Measurements from ENCODE around the gene CCR9. TPM values are rescaled to one million over a fixed set of nuclear protein-coding genes. Genes with fewer than 3 reads are reported as not detected.

The CCR9 gene
- total RNA-seq, 1 donor from 2014 or later, result not detected

- no peak for TF ChIP-seq CTCF (IDR thresholded peaks at IDR 0.05)
- Mint-ChIP-seq H3K27me3 (ENCODE audit: unreplicated experiment) (peaks cover 54% of the 10 kb centered on the region), H3K4me1 (ENCODE audit: unreplicated experiment) (peaks cover 12% of the 10 kb centered on the region), H3K27ac (ENCODE audit: unreplicated experiment) (no peak overlapping the region), H3K9me3 (ENCODE audit: unreplicated experiment) (no peaks in the 10 kb centered on the region), H3K36me3 (ENCODE audit: unreplicated experiment) (no peaks in the 10 kb centered on the region), H3K4me3 (ENCODE audit: unreplicated experiment) (no peak overlapping the region)
- DNase-seq (ENCODE audit: extremely low spot score, unreplicated experiment), result no peak
These were observed 1.6 kb downstream of the CCR9 start for GRCh38 chr3:45887759-45888511.

GRCh38 chr3:45889337-45889736 lies 3.0 kb downstream of the CCR9 start:
- no peak for TF ChIP-seq CTCF (IDR thresholded peaks at IDR 0.05)
- Mint-ChIP-seq H3K4me1 (ENCODE audit: unreplicated experiment) (peaks cover 12% of the 10 kb centered on the region), H3K27ac (ENCODE audit: unreplicated experiment) (no peak overlapping the region), H3K4me3 (ENCODE audit: unreplicated experiment) (no peak overlapping the region), H3K36me3 (ENCODE audit: unreplicated experiment) (no peaks in the 10 kb centered on the region), H3K9me3 (ENCODE audit: unreplicated experiment) (no peaks in the 10 kb centered on the region), H3K27me3 (ENCODE audit: unreplicated experiment) (peaks cover 56% of the 10 kb centered on the region)
- no peak for DNase-seq (ENCODE audit: extremely low spot score, unreplicated experiment)

- DNase-seq (ENCODE audit: extremely low spot score, unreplicated experiment), result no peak
- Mint-ChIP-seq H3K27me3 (ENCODE audit: unreplicated experiment) (peaks cover 50% of the 10 kb centered on the region), H3K27ac (ENCODE audit: unreplicated experiment) (no peak overlapping the region), H3K4me1 (ENCODE audit: unreplicated experiment) (peaks cover 12% of the 10 kb centered on the region), H3K4me3 (ENCODE audit: unreplicated experiment) (no peak overlapping the region), H3K36me3 (ENCODE audit: unreplicated experiment) (no peaks in the 10 kb centered on the region), H3K9me3 (ENCODE audit: unreplicated experiment) (no peaks in the 10 kb centered on the region)
- TF ChIP-seq CTCF (IDR thresholded peaks at IDR 0.05), result no peak
These were observed 4.1 kb downstream of the CCR9 start for GRCh38 chr3:45890405-45890804.

GRCh38 chr3:45892161-45892560 lies 5.8 kb downstream of the CCR9 start:
- no peaks in the 10 kb centered on the region for H3K9me3 Mint-ChIP-seq (ENCODE audit: unreplicated experiment)
- no peak overlapping the region for H3K27ac Mint-ChIP-seq (ENCODE audit: unreplicated experiment)
- peaks cover 24% of the 10 kb centered on the region for H3K4me1 Mint-ChIP-seq (ENCODE audit: unreplicated experiment)
- H3K4me3 Mint-ChIP-seq (ENCODE audit: unreplicated experiment), result no peak overlapping the region
- H3K27me3 Mint-ChIP-seq (ENCODE audit: unreplicated experiment), result peaks cover 47% of the 10 kb centered on the region
- H3K36me3 Mint-ChIP-seq (ENCODE audit: unreplicated experiment), result no peaks in the 10 kb centered on the region
- TF ChIP-seq CTCF (IDR thresholded peaks at IDR 0.05), result no peak
- DNase-seq (ENCODE audit: extremely low spot score, unreplicated experiment), result no peak

GRCh38 chr3:45894015-45894414 lies 7.7 kb downstream of the CCR9 start:
- H3K9me3 Mint-ChIP-seq (ENCODE audit: unreplicated experiment), result no peaks in the 10 kb centered on the region
- no peaks in the 10 kb centered on the region for H3K36me3 Mint-ChIP-seq (ENCODE audit: unreplicated experiment)
- no peak for TF ChIP-seq CTCF (IDR thresholded peaks at IDR 0.05)
- no peak for DNase-seq (ENCODE audit: extremely low spot score, unreplicated experiment)
- H3K4me1 Mint-ChIP-seq (ENCODE audit: unreplicated experiment), result peaks cover 30% of the 10 kb centered on the region
- peaks cover 45% of the 10 kb centered on the region for H3K27me3 Mint-ChIP-seq (ENCODE audit: unreplicated experiment)
- H3K27ac Mint-ChIP-seq (ENCODE audit: unreplicated experiment), result no peak overlapping the region
- H3K4me3 Mint-ChIP-seq (ENCODE audit: unreplicated experiment), result no peak overlapping the region

Data from osteocyte (in vitro differentiated cells).